IMR-90 (cell line): ENCODE measurements around the gene CCNT2. TPM values are rescaled to one million over a fixed set of nuclear protein-coding genes. Genes with fewer than 3 reads are reported as not detected.

Experiments used
- ATAC-seq: fragments of 200-7000 bp; cut with Tn5 transposase; 2 replicates; pipeline ENCODE4 v1.9.1; 2020; ENCODE audit warnings: low read depth, mild to moderate bottlenecking, moderate library complexity
- BruUV-seq: library from RNA; stranded (reverse); fragments of 400-500 nt; replicated peaks from 2 replicates; lab custom pipeline; 2021; lab: Mats Ljungman, UMichigan
- CTCF ChIA-PET: fragments of 300-600 bp; formaldehyde crosslinking; extraction: SDS; loops from one replicate; lab custom pipeline; 2021; ENCODE audit warnings: antibody characterized with exemption; lab: Yijun Ruan, JAX
- POLR2A ChIA-PET: fragments of 300-600 bp; sonication (Branson Sonifier 250); formaldehyde crosslinking; loops from one replicate; lab custom pipeline; 2022; ENCODE audit warnings: antibody characterized with exemption; ENCODE audit not compliant: unreplicated experiment; lab: Charles Lee
- DNase-seq: peaks from one replicate; pipeline ENCODE4 v3.0.0; 2013
- H2AFZ ChIP-seq: replicated peaks from 2 replicates; pipeline ENCODE3; 2013; ENCODE audit warnings: low read length, mild to moderate bottlenecking; ENCODE audit not compliant: poor library complexity
- H2AK5ac ChIP-seq: 2 replicates; pipeline ENCODE4 v1.6.1; 2013; ENCODE audit warnings: low read depth, low read length, inconsistent platforms
- H2AK9ac ChIP-seq: replicated peaks from 2 replicates; pipeline ENCODE3; 2013; ENCODE audit warnings: mild to moderate bottlenecking, low read depth, low read length, moderate library complexity; ENCODE audit not compliant: poor library complexity
- H2BK120ac ChIP-seq: 2 replicates; pipeline ENCODE4 v1.6.1; 2013; ENCODE audit warnings: low read depth, low read length, inconsistent platforms
- H2BK15ac ChIP-seq: 3 replicates; pipeline ENCODE4 v1.6.1; 2013; ENCODE audit warnings: low read depth, low read length, inconsistent platforms
- H2BK20ac ChIP-seq: 2 replicates; pipeline ENCODE4 v1.6.1; 2013; ENCODE audit warnings: low read depth, mild to moderate bottlenecking, inconsistent platforms, low read length, moderate library complexity
- H2BK5ac ChIP-seq: 2 replicates; pipeline ENCODE4 v1.6.1; 2013; ENCODE audit warnings: mild to moderate bottlenecking, low read depth, low read length, inconsistent platforms; ENCODE audit not compliant: poor library complexity, severe bottlenecking
- H3K14ac ChIP-seq: replicated peaks from 2 replicates; pipeline ENCODE4 v1.6.1; 2013; ENCODE audit warnings: low read depth, low read length, inconsistent platforms
- H3K18ac ChIP-seq: 2 replicates; pipeline ENCODE4 v1.6.1; 2013; ENCODE audit warnings: low read depth, low read length, control low read depth
- H3K23ac ChIP-seq: 2 replicates; pipeline ENCODE4 v1.6.1; 2013; ENCODE audit warnings: low read depth, low read length, inconsistent platforms
- H3K27ac ChIP-seq: 2 replicates; pipeline ENCODE4 v1.5.1; 2013; ENCODE audit warnings: mild to moderate bottlenecking, control low read depth, low read length; ENCODE audit not compliant: insufficient read depth
- H3K27me3 ChIP-seq: 2 replicates; pipeline ENCODE4 v1.6.1; 2013; ENCODE audit warnings: low read length; ENCODE audit not compliant: control insufficient read depth, insufficient read depth
- H3K36me3 ChIP-seq: 2 replicates; pipeline ENCODE4 v1.6.1; 2013; ENCODE audit warnings: low read length, mixed read lengths; ENCODE audit not compliant: control insufficient read depth, insufficient read depth
- H3K4ac ChIP-seq: 2 replicates; pipeline ENCODE4 v1.6.1; 2013; ENCODE audit warnings: low read depth, low read length, inconsistent platforms
- H3K4me1 ChIP-seq: 2 replicates; pipeline ENCODE4 v1.6.1; 2013; ENCODE audit warnings: low read length, mixed read lengths; ENCODE audit not compliant: control insufficient read depth, insufficient read depth
- H3K4me2 ChIP-seq: 2 replicates; pipeline ENCODE4 v1.6.1; 2013; ENCODE audit warnings: low read depth, mild to moderate bottlenecking, control low read depth, low read length, moderate library complexity
- H3K4me3 ChIP-seq: 2 replicates; pipeline ENCODE4 v1.5.1; 2013; ENCODE audit warnings: low read depth, mild to moderate bottlenecking, control low read depth, low read length, moderate library complexity; ENCODE audit not compliant: insufficient read depth
- H3K56ac ChIP-seq: 2 replicates; pipeline ENCODE4 v1.6.1; 2013; ENCODE audit warnings: low read length, inconsistent platforms; ENCODE audit not compliant: insufficient read depth; ENCODE audit errors: extremely low read depth
- H3K79me1 ChIP-seq, 2 experiments: 2 replicates each; pipeline ENCODE4 v1.6.1; 2013; ENCODE audit warnings: low read length in 2 of 2, inconsistent platforms in 1 of 2, low read depth in 1 of 2
- H3K9ac ChIP-seq: 2 replicates; pipeline ENCODE4 v1.6.1; 2013; ENCODE audit warnings: low read depth, low read length, control low read depth
- H3K9me1 ChIP-seq: 2 replicates; pipeline ENCODE4 v1.6.1; 2013; ENCODE audit warnings: low read length, inconsistent platforms; ENCODE audit not compliant: insufficient read depth
- H3K9me3 ChIP-seq: 2 replicates; pipeline ENCODE4 v1.6.1; 2013; ENCODE audit warnings: low read length; ENCODE audit not compliant: control insufficient read depth, insufficient read depth
- H4K20me1 ChIP-seq: 2 replicates; pipeline ENCODE4 v1.6.1; 2013; ENCODE audit warnings: low read length, inconsistent platforms; ENCODE audit not compliant: insufficient read depth
- H4K5ac ChIP-seq: 2 replicates; pipeline ENCODE4 v1.6.1; 2013; ENCODE audit warnings: mild to moderate bottlenecking, low read depth, low read length, control low read depth
- H4K8ac ChIP-seq, 2 experiments: 2 replicates each; pipeline ENCODE4 v1.6.1; 2013; ENCODE audit warnings: low read depth in 2 of 2, low read length in 2 of 2, control low read depth in 1 of 2, inconsistent platforms in 1 of 2
- H4K91ac ChIP-seq: 2 replicates; pipeline ENCODE4 v1.6.1; 2013; ENCODE audit warnings: low read depth, low read length, inconsistent platforms; ENCODE audit not compliant: insufficient read depth
- BHLHE40 ChIP-seq: fragments of 150-350 bp; IDR thresholded peaks from 2 replicates; pipeline ENCODE4 v1.6.1; 2016; ENCODE audit warnings: mild to moderate bottlenecking, low read depth, low read length
- CHD1 ChIP-seq: IDR thresholded peaks from 2 replicates; pipeline ENCODE4 v1.6.1; 2012; ENCODE audit warnings: low read depth, low read length, improper control_type of control experiment
- MAFK ChIP-seq: IDR thresholded peaks from 2 replicates; pipeline ENCODE4 v1.6.1; 2012; ENCODE audit warnings: low read depth, low read length, improper control_type of control experiment
- MAZ ChIP-seq: IDR thresholded peaks from 2 replicates; pipeline ENCODE4 v1.6.1; 2012; ENCODE audit warnings: low read depth, mild to moderate bottlenecking, low read length, improper control_type of control experiment, moderate library complexity, borderline replicate concordance
- MXI1 ChIP-seq: IDR thresholded peaks from 2 replicates; pipeline ENCODE4 v1.6.1; 2012; ENCODE audit warnings: low read depth, mild to moderate bottlenecking, low read length, moderate library complexity, borderline replicate concordance
- POLR2A ChIP-seq: IDR thresholded peaks from 2 replicates; pipeline ENCODE4 v1.6.1; 2012; ENCODE audit warnings: mild to moderate bottlenecking, low read depth, low read length
- RFX5 ChIP-seq: IDR thresholded peaks from 2 replicates; pipeline ENCODE4 v1.8.0; 2012; ENCODE audit warnings: low read depth, mild to moderate bottlenecking, low read length, moderate library complexity
- WGBS, 2 experiments: methylation state at CpG; one replicate each; pipeline versions ENCODE4 v1.1.5 to v1.1.7; 2013; ENCODE audit warnings: missing lambda C conversion rate in 2 of 2; ENCODE audit not compliant: insufficient read length in 1 of 2; ENCODE audit errors: extremely low coverage in 2 of 2; 5-methylcytosine and 5-hydroxymethylcytosine counted together
- dilution Hi-C: fragments of 300-500 bp; cut with HindIII; formaldehyde crosslinking; loops from one replicate; pipeline ENCODE4 v1.14.3; 2018; ENCODE audit warnings: low sequenced_read_pairs; ENCODE audit not compliant: unreplicated experiment
- in situ Hi-C: fragments of 300-500 bp; cut with MboI; formaldehyde crosslinking; loops from 3 replicates; pipeline ENCODE4 v1.14.3; 2019; ENCODE audit warnings: low sequenced_read_pairs, inconsistent platforms, mixed read lengths
- intact Hi-C: fragments of 100-400 bp; cut with micrococcal nuclease; formaldehyde crosslinking; loops from 2 replicates; pipeline ENCODE4 v1.10.0; 2022
- polyA plus RNA-seq, 3 experiments: library from polyadenylated mRNA; depleted of rRNA; stranded (reverse); fragments of >200 nt; gene quantifications; 2 replicates each; pipeline ENCODE4 v1.2.3, GENCODE V29; 2012; ENCODE audit warnings: low replicate concordance in 1 of 3
- total RNA-seq: library from RNA; depleted of rRNA; stranded (reverse); fragments of >200 nt; gene quantifications from 2 replicates; pipeline ENCODE4 v1.2.3, GENCODE V29; 2012
- TF ChIP-seq, protein P1 (sequence below): fragments of 150-350 bp; IDR thresholded peaks from 2 replicates; pipeline ENCODE4 v1.6.1; 2016; ENCODE audit warnings: low read depth, mild to moderate bottlenecking, low read length, moderate library complexity, borderline replicate concordance

CCNT2 gene
- total and polyA plus RNA-seq, 2 of the 4 experiments (the other 2 are of a cell fraction): 8.8 to 44.6 TPM

DNA sequence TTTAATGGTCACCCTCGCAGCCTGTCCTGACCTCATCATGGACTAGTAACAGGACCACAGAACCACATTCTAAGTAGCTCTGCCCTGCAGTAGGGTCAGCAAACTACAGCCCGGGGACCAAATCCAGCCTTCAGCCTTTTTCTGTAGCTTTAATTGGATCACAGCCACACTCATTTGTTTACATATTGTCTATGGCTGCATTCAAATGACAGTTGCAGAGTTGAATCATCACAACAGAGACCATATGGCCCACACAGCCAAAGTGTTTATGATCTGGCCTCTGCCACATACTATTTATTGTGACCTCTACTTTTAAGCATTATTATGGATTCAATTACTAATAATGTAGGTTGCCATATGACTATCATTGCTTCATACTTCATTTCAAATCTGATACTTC is 80.9 kb downstream of the CCNT2 start:
- Histone ChIP-seq H2AK9ac (no peak overlapping the region), H2BK5ac (no peak overlapping the region), H2BK20ac (no peak overlapping the region), H2AK5ac (no peak overlapping the region), H3K14ac (no peak overlapping the region), H3K56ac (no peak overlapping the region), H3K4me3 (no peak overlapping the region), H3K79me1 (no peaks in the 10 kb centered on the region), H4K91ac (no peak overlapping the region), H3K4me2 (no peak overlapping the region), H3K36me3 (no peaks in the 10 kb centered on the region), H3K23ac (no peak overlapping the region), H2AFZ (no peak overlapping the region), H2BK15ac (no peak overlapping the region), H3K9me3 (no peaks in the 10 kb centered on the region), H3K9me1 (no peaks in the 10 kb centered on the region), H4K5ac (no peak overlapping the region), H2BK120ac (no peak overlapping the region), H3K27me3 (peaks cover 15% of the 10 kb centered on the region), H3K4me1 (no peaks in the 10 kb centered on the region), H3K18ac (no peak overlapping the region), H3K27ac (no peak overlapping the region), H3K4ac (no peak overlapping the region), H3K9ac (no peak overlapping the region), H4K8ac (no peak overlapping the region), H4K20me1 (no peaks in the 10 kb centered on the region)
- ChIA-PET CTCF (interaction anchor here (0.5 kb wide), 1 partner anchor 452 kb away, joined by 3 read pairs; no protein-coding TSS in a partner anchor), POLR2A (no interaction called here)
- dilution Hi-C loops (no loop called here), intact Hi-C loops (no loop called here), in situ Hi-C loops (loop anchor here (25.0 kb wide), 1 partner anchor 1388 kb away; no protein-coding TSS in a partner anchor)
- TF ChIP-seq RFX5: no peak
- TF ChIP-seq MAFK: no peak
- TF ChIP-seq MAZ: no peak
- TF ChIP-seq, protein P1, sequence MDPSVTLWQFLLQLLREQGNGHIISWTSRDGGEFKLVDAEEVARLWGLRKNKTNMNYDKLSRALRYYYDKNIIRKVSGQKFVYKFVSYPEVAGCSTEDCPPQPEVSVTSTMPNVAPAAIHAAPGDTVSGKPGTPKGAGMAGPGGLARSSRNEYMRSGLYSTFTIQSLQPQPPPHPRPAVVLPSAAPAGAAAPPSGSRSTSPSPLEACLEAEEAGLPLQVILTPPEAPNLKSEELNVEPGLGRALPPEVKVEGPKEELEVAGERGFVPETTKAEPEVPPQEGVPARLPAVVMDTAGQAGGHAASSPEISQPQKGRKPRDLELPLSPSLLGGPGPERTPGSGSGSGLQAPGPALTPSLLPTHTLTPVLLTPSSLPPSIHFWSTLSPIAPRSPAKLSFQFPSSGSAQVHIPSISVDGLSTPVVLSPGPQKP: no peak
- no peak for TF ChIP-seq CHD1
- TF ChIP-seq POLR2A: no peak
- TF ChIP-seq MXI1: no peak
- no peak for TF ChIP-seq BHLHE40
- ATAC-seq (no peak), DNase-seq (peak; percentile 4)
- 63% methylated on average over 1 of the region's 2 CpGs; no CpG with 5 or more reads in 1 of the 2 experiments for WGBS, 2 experiments
- no TSS peak for BruUV-seq
